Ascending aorta (tissue), 2 donors: Measurements from ENCODE around the gene GZMB. TPM values are rescaled to one million over a fixed set of nuclear protein-coding genes. Genes with fewer than 3 reads are reported as not detected.

Experiments
- DNase-seq, 2 donors: peaks; one replicate each; pipeline ENCODE4 v3.0.0-alpha.2; 2019; ENCODE audit warnings: low spot score in 2 of 2
- H3K27ac ChIP-seq, 2 donors: fragments of 200-600 bp; sonication (generic); one replicate each; pipeline ENCODE4 v1.5.1; 2016 to 2017; ENCODE audit warnings: mild to moderate bottlenecking in 1 of 2
- H3K27me3 ChIP-seq: fragments of 200-600 bp; sonication (generic); one replicate; pipeline ENCODE4 v1.5.1; 2017
- H3K36me3 ChIP-seq, 2 donors: fragments of 200-600 bp; sonication (generic); one replicate each; pipeline ENCODE4 v1.5.1; 2016
- H3K4me1 ChIP-seq, 2 donors: fragments of 200-600 bp; sonication (generic); one replicate each; pipeline ENCODE4 v1.5.1; 2016 to 2017; ENCODE audit warnings: mild to moderate bottlenecking in 1 of 2
- H3K4me3 ChIP-seq, 2 donors: fragments of 200-600 bp; sonication (generic); one replicate each; pipeline ENCODE4 v1.5.1; 2016 to 2017; ENCODE audit warnings: mild to moderate bottlenecking in 1 of 2
- H3K9me3 ChIP-seq, 2 donors: fragments of 200-600 bp; sonication (generic); one replicate each; pipeline ENCODE4 v1.5.1; 2016
- intact Hi-C: fragments of 100-400 bp; cut with DNase I; formaldehyde crosslinking; loops from one replicate; pipeline ENCODE4 v1.15.1; 2023
- total RNA-seq: library from RNA; depleted of rRNA; stranded (reverse); fragments of >200 nt; gene quantifications from one replicate; pipeline ENCODE4 v1.1.0, GENCODE V29; 2016
- TF ChIP-seq, protein P1 (sequence below), 3 experiments: fragments of 200-600 bp in 2 of 3; fragments of 450-650 bp in 1 of 3; sonication (generic) in 2 of 3; IDR thresholded peaks; one replicate each; pipeline ENCODE4 v1.5.1; 2016 to 2019; ENCODE audit warnings: antibody characterized with exemption in 3 of 3, mild to moderate bottlenecking in 1 of 3, moderate library complexity in 1 of 3

GZMB gene
- total RNA-seq, 1 donor from 2014 or later, result not detected

DNA sequence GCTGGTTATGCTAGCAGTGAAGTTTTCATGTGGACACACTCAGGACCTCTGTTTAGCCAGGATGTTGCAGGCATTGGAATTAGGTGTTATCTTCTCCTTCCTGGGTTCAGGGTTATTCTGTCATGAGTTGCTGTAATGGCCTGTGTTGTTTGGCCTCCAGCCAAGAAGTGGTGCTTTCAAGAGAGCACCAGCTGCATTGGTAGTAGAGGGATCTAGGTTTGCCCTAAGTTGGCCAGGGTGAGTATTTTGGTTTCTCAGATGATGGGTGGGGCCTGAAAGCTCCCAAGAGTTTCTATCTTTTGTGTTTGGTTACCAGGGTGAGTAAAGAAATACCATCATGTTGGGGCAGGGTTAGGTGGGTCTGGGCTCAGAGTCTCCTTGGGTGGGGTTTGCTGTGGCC is 21.8 kb downstream of the GZMB start:
- Histone ChIP-seq H3K4me3 (no peak overlapping the region), H3K4me1 (no peaks in the 10 kb centered on the region), H3K27ac (no peak overlapping the region), H3K36me3 (no peaks in the 10 kb centered on the region), H3K9me3 (no peaks in the 10 kb centered on the region), H3K27me3 (no peaks in the 10 kb centered on the region)
- intact Hi-C loops, result no loop called here
- DNase-seq, result no peak
- TF ChIP-seq, protein P1, sequence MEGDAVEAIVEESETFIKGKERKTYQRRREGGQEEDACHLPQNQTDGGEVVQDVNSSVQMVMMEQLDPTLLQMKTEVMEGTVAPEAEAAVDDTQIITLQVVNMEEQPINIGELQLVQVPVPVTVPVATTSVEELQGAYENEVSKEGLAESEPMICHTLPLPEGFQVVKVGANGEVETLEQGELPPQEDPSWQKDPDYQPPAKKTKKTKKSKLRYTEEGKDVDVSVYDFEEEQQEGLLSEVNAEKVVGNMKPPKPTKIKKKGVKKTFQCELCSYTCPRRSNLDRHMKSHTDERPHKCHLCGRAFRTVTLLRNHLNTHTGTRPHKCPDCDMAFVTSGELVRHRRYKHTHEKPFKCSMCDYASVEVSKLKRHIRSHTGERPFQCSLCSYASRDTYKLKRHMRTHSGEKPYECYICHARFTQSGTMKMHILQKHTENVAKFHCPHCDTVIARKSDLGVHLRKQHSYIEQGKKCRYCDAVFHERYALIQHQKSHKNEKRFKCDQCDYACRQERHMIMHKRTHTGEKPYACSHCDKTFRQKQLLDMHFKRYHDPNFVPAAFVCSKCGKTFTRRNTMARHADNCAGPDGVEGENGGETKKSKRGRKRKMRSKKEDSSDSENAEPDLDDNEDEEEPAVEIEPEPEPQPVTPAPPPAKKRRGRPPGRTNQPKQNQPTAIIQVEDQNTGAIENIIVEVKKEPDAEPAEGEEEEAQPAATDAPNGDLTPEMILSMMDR (IDR thresholded peaks at IDR 0.05), result no peak

DNA sequence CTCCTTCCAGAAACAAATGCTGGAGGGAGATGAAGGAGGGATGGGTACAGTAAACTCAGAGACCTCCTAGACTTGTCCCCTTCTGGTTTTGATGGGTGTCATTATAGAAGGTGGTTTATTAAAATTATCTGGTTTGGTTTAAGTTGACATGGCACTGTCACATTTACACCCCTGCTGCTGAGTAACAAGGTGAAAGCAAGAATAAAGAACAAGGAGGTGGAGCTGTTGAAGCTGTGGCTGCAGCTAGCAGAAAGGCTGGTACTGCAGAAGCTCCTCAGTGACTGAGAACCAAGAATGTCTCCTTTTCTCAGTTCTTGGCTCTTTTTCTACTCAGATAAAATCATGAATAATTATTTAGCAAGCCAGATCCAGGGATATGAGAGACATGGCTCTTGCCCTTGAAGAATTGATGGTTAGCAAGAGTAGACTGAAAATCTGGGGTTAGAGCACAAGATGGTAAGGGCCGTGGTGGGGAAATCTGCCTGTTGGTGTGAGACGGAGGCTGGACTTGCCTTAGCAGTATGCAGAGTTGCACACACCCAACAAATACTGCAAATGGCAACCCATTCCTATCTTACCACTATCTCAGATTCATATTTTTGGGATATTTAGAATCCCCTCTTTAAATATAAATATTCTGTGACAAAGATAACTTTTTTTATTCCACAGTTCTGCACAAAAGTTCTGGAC is 24.2 kb downstream of the GZMB start, which contains the start of gene GZMH:
GZMH (minus strand) TSS at position 31 of the 690 bp plus-strand sequence. CDS start 72 bp downstream, outside the sequence.
- Histone ChIP-seq H3K9me3 (no peaks in the 10 kb centered on the region), H3K4me3 (no peak within 1 kb of the TSS), H3K4me1 (no peaks in the 10 kb centered on the region), H3K27me3 (no peaks in the 10 kb centered on the region), H3K36me3 (no peaks in the 10 kb centered on the region), H3K27ac (no peak within 1 kb of the TSS)
- intact Hi-C loops, result no loop called here
- TF ChIP-seq, protein P1 (IDR thresholded peaks at IDR 0.05), result no peak
- DNase-seq, result no peak

DNA sequence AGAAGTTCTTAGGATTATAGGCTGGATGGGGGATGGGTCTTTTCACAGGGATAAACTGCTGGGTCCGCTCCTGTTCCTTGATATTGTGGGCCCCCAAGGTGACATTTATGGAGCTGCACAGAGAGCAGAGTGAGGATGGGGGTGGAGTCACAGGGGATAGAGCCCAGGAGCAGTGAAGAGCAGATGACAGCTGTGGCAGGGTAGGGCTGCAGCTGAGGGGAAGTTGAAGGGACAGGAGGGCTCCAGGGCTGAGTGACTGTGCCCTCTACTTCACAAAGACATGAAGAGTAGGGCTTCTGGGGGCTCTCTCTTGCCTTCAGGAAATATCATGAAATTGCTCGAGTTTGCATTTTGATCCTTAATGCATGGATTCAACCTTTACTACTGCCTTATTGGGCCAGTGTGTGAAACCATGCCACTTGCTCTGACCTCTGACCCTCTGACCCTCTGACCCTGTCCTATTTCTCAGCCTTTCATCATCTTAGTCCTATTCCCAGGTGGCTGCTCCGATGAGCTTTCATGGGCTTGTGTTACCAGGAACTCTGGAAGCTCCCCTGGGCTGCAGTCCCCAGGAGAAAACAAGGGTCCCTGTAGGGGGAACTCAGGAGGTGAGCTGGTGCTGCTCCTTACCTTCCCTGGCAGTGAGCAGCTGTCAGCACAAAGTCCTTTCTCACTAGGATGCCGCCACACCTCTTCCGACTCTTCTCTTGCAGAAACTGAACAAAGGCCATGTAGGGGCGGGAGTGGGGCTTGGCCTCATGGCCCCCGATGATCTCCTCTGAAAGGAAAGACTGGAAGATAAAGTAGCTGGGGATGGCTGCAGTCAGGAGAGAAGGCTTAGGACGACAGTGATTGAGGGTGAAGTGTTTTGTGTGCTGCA is 26.1 kb downstream of the GZMB start:
- no peaks in the 10 kb centered on the region for H3K9me3 ChIP-seq
- no peak for DNase-seq
- no peak overlapping the region for H3K4me3 ChIP-seq
- TF ChIP-seq, protein P1 (IDR thresholded peaks at IDR 0.05), result no peak
- H3K36me3 ChIP-seq, result no peaks in the 10 kb centered on the region
- no peak overlapping the region for H3K27ac ChIP-seq
- H3K27me3 ChIP-seq, result no peaks in the 10 kb centered on the region
- no peaks in the 10 kb centered on the region for H3K4me1 ChIP-seq
- intact Hi-C loops, result no loop called here

DNA sequence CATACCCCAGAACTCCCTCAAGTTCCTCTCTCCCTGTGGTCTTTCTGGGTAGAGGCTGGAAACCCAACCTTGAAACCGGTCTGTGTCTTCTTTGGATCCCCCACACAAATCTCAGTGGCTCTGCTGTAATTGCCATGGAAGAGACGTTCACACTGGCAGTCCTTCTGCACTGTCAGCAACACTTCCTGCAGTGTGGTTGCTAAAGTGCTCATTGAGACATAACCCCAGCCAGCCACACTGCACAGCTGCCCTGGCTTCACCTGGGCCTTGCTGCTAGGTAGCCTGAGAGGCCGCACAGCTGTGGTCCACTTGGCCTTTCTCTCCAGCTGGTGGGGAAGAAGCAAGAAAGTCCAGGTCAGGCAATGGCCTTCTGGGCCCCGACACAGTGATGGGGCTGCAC is 26.9 kb downstream of the GZMB start:
- Histone ChIP-seq H3K27me3 (no peaks in the 10 kb centered on the region), H3K36me3 (no peaks in the 10 kb centered on the region), H3K27ac (no peak overlapping the region), H3K9me3 (no peaks in the 10 kb centered on the region), H3K4me1 (no peaks in the 10 kb centered on the region), H3K4me3 (no peak overlapping the region)
- TF ChIP-seq, protein P1 (IDR thresholded peaks at IDR 0.05), result no peak
- no peak for DNase-seq
- intact Hi-C loops, result no loop called here

DNA sequence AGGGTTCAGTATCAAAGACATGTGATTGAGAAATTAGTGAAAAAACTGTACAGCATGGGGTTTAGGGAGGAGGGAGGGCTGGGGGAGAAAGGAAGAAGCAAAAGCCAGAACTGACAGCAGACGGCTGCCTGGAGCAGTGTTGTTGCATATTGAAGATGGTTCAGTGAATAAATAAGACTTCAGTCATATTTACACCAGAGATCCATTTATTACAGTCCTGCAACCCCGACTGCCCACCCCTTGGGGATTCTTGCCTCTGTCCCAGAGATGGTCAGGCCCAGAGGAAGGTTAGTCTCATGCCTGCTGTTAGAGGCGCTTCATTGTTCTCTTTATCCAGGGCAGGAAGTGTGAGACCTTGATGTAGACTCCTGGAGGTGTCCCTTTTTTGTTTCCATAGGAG is 27.7 kb downstream of the GZMB start:
- Histone ChIP-seq H3K4me3 (no peak overlapping the region), H3K4me1 (no peaks in the 10 kb centered on the region), H3K9me3 (no peaks in the 10 kb centered on the region), H3K27me3 (no peaks in the 10 kb centered on the region), H3K27ac (no peak overlapping the region), H3K36me3 (no peaks in the 10 kb centered on the region)
- intact Hi-C loops, result no loop called here
- no peak for DNase-seq
- TF ChIP-seq, protein P1 (IDR thresholded peaks at IDR 0.05), result no peak
